HG03060 (cell line): ENCODE results near the gene CTXN1.
"Not testable (repeated sequence)": the region's sequence is repeated elsewhere in the genome, so short reads cannot be mapped to it uniquely, and the experiment has no call there.

Source experiments
- ATAC-seq: cut with Tn5 transposase; IDR thresholded peaks from one replicate; pipeline ENCODE4 v1.9.1; 2021; ENCODE audit warnings: low read depth, moderate number of reproducible peaks; ENCODE audit not compliant: unreplicated experiment

Gene CTXN1

DNA sequence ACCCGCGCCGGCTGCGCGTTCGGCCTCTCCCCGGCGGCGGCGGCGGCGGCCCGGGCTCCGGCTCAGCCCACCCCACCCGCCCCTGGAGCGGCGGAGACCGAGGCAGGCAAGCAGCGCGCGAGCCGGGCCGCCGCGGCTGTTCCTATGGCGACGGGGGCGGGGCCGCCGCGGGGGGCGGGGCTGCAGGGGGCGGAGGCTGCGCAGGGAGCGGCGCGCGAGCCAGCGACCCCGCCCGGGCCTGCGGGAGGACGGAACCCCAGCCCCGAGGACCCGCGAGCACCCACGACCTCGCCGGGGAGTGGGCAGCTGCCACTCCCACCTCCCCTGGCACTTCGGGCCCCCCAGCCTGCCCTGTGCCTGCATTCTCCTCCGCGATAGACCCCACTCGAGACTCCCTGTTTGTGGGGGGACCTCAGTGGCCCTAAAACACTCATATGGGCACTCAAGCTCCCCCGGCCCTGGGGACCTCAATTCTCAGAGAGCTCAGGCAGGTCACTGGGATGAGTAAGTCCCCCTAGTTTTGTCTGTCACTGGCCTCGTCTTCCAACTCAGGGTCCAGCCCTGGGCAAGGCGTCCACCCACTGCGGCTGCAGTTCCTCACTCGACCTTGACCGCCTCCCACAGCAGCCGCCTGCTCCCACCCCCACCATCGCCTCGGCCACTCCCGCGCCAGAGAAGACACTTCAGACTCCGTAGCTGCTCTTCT lies at the start of gene CTXN1:
Gene CTXN1, minus strand, starts transcription at position 115 of the 706 bp plus-strand sequence. CDS start 597 bp downstream, outside the sequence.
- no peak for ATAC-seq

DNA sequence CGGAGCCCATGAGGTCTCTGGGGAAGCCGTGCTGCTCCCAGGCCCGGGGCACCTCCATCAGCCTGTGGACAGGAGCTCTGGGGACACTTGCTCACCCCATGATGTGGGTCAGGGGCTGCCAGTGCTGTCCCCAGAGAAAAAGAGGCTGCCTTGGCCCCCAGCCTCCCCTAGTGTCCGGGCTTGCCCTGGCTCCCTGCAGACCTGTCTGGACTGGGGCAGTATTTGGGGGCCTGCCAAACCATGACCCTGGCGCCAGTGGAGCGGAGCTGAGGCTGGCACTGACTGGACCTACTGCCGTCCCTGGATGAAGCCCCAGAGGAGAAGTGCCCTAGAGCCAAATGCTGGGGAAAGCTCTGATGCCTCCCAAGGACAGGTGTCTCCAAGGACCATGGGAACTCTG lies 49.1 kb upstream of the CTXN1 start:
- no peak for ATAC-seq

DNA sequence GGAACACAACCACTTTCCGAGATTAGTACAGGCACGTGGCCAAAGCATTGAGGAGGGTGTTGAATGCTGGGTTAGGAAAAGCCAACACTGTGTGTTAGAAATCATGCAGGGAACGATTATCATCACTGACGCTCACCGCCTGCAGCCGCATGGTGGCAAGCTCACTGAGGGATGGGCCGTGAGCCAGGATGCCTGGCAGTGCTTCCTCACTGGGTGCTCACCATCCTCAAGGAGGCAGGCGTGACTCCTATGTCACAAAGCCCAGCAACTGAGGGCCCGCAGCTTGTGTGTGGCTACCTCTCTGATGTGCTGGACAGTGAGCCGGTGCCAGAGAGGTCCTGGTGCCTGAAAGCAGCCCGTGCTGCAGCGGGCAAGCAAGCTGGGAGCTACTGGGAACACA lies 47.9 kb upstream of the CTXN1 start:
- ATAC-seq = no peak

DNA sequence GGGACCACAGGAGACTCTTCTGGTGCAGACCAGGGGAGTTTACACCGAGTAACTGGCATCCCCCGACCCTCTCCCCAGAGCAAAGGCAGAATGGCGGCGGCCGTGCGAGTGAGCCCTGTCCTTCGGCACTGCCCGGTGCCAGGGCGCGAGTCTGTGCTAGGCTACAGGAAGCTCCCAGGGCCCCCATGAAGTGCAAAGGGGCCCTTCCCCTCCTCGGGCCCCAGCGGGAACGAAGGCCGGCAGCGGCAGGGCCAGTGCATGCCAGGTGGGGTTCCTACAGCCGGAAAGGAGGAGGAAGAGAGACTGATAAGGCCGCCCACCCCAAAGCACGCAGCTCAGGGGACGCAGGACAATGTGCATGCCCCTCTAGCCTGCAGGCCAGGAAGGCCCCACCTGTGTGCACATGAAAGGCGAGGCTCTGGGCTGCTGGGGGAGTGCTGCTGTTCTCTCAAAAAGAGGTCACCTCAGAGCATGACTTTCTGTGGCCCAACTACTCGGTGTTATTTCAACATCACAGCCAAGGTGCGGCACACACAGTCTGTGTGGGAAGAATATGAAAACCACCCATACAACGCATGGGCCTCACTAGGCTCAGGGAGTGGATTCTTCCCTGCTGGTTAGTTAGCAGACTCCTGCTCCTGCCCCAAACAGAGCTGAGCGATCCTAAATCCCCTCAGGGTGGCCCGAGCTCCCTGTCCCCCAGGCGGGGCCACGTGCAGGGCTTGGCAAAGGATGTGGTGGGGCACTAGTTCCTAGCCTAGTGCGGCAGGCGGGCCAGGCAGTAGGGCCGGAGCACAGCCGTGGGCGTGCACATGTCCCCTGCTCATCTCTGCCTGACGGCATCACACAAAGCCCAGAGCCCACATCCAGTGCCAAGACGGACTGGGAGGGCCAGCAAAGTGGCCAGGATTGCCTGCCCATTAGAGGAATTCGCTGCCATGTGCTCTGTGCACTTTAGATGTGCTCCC lies 45.9 kb upstream of the CTXN1 start:
- ATAC-seq = no peak

DNA sequence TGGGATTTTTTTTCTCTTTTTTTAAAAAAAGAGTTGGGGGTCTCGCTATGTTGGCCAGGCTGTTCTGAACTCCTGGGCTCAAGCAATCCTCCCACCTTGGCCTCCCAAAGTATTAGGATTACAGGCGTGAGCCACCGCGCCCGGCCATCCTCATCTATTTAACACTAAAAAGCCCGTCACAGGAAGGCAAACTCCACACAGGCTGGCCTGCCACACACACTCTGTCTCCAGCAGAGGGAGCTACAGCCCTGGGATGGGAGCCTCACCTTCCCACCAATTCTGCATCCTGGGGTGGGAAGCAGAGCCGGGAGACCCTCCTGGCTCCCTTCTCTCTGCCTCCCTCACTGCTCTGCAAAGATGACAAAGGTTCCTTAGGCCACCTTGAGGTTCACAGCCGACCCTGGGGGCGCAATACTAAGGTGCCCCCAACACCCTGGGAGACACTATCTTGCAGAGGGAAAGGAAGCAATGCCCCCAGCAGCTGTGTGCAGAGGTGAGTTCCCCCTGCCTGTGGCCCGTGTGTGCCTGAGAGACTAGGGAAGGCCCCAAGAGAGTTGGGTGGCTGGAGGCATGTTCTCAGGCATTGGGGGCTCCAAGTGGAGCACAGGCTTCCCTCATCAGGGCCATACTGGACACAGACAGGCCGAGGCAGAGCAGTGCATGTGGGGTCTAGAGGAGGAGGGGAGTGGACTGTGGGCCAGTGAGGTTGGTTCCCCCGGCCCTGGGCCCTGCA lies 44.9 kb upstream of the CTXN1 start:
- no peak for ATAC-seq

DNA sequence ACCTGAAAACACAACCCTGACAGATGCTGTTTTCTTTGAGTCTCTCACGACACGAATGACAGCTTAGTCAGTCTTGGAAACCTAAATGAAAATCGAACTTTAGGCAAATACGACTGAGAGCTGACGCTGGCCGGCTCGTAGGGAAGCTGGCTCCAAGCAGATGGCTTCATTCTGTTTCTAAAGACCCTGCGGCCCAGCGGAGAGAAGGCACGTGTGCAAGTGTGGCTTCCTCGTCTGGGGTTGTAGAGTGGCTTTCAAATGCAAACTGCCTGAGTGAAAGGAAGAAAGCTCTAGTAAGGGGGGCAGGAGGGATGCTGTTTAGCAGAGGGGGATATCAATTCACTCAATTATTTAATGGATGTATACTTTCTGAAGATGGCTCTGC lies 43.6 kb upstream of the CTXN1 start:
- ATAC-seq = no peak

DNA sequence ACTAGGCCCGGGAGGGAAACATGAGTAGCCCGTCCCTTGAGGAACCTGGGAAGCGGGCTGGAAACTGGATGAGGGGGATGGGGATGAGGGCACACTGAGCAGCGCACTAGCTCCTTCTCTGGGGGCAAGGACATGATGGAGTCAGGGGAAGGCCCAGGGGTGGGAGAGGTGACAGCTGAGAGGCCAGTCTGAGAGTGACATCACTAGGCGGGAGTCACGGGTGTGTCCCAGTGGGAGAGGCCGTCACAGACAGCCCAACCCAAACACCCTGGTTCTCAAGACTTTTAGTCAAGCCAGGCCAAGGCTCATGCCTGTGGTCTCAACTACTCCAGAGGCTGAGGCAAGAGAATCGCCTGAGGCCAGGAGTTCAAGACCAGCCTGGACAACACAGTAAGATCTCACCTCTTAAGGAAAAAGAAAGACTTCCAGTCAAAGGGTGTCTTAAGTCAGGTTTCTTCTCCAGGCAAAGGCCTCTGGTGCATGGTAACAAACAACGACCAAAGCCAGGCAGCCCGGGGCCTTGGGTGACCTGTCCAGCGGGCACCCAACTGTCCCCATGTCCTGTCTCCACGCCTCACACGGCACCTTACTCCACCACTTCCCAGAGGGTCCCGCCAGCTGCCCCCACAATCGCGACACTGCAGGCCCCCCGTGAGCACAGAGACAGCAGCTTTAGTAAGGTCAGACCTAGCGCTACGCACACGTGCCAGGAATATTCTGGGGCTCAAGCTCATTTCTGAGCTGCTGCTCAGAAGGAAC lies 43.0 kb upstream of the CTXN1 start:
- no peak for ATAC-seq

DNA sequence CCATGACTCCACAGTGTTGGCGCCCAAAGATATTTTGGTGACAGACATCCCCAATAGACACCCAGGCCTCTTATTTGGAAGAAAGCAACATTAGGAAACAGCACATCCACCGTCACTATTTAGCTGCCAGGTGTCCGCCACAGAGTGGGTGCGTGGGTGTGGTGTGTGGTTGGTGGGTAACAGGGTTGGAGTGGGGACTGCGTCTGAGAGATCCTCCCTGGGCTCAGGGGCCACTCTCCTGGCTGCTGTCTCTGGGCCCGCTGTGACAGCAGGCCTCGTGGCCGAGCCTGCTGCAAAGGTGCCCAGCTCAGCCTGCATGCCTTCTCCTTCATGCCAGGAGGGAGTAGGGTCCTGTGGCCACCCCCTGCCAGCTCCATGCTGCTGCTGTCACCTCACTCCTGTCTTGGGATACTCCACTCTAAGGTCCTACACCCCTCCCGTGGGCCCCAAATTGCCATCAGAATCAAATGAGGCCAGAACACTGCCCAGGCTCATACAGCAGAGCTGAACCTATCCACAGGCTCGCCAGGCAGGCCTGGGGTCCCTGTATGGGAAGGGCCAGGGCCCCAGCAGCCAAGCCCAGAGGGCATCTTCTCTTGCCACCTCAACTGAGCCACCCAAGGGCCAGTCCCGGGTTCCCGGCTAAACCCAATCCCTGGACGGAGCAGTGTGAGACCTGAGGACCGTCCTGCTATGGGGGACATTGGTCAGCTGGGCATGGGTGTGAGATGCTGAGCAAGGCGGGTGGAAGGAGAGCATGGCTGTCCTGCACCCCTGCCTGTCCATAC lies 42.3 kb upstream of the CTXN1 start:
- ATAC-seq = no peak

DNA sequence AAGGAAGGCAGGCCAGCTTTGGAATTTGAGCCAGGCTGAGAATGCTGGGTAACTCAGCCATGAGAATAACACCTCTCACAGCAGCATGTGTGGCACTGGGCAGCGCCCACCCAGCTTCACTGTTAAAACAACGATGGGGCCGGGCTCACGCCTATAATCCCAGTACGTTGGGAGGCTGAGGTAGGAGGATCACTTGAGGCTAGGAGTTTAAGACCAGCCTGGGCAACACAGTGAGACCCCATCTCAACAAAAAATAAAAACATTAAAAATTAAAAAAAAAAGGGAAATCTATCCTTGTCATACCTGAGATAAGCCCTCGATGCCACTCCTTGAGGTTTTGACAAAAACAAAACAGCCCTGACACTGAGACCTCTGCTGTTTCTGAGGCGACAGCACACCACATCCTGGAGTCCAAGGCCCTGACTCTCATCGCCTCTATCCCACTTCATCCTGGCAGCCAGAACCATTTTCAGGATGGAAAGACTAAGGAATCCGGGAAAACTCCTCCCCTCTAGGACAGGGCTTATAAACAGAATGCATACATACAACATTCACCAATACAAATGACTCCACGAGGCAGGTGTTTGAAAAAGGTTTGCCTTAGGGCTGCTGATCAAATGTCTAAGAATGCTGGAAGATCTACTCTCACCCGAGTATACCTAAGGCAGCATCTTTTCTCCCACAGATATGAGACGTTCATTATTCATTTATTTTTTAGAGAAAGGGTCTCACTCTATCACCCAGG lies 40.2 kb upstream of the CTXN1 start:
- ATAC-seq = no peak

DNA sequence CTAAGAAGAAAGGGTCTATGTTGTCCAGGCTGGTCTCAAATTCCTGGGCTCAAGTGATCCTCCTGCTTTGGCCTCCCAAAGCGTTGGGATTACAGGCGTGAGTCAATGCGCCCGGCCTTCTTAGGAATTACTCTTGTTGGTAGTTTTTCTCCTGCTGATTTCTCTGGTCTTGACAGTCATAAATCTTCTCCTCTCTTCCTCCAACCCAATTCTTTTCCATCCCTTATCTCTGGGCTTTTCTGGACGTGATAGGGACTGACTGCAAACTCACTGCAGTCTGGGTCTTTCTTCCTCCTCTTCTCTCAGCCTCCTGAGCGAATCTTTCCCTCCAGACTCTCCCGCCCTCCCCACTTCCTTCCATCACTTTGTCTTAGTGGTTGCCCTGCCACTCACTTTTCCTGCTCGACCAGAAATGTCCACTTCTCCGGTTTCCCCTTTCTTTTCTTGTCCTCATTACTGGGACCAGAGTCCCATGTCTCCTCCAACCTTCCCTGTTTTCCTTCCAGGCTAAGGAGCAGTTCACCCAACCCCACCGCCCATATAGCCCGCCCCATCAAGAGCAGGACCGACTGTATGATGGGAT lies 39.4 kb upstream of the CTXN1 start:
- ATAC-seq = no peak

DNA sequence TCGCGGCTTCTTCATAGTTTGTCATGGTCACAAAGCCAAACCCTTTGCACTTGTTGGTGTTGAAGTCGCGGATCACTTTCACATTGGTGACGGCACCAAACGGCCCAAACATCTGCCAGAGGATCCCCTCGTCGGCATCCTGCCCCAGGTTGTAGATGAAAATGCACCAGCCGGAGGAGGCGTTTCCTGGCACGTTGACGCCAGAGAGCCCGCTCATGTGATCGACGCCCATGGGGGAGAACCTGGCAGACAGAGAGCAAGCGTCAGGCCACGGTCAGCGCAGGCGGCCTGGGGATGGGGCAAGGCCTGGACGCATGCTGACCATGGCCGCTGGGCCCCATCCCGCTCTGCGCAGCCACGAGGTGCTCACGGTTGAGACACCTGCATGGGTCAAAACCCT lies 37.6 kb upstream of the CTXN1 start:
- ATAC-seq = no peak

DNA sequence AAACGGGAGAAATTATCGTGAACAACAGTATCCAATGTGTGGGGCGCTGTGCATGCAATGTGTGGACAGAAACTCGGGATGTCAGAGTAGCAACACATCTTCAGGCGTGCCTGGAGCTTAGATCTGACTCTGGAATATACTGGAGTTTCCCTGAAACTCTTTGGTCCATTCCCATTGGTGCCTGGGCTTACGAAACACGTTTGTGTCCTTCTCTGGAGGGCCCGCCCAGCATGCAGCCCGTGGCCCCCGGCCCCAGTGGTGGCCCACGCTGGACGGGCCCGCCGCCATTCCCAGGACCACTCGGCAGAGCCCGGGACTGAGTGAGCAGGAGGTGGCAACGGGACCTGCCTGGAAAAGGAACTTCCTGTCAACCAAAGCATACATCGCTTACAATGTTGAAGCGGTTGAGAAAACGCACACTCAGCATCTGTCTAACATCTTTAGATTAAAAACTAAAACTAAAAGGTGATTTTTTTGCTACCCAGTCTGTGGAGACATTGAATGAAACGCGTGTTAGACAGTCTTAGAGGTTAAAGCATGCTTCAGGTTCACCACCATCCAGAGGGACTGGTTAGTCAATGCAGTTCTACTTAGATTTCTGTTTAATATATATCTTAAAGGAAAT lies 36.8 kb upstream of the CTXN1 start:
- no peak for ATAC-seq

DNA sequence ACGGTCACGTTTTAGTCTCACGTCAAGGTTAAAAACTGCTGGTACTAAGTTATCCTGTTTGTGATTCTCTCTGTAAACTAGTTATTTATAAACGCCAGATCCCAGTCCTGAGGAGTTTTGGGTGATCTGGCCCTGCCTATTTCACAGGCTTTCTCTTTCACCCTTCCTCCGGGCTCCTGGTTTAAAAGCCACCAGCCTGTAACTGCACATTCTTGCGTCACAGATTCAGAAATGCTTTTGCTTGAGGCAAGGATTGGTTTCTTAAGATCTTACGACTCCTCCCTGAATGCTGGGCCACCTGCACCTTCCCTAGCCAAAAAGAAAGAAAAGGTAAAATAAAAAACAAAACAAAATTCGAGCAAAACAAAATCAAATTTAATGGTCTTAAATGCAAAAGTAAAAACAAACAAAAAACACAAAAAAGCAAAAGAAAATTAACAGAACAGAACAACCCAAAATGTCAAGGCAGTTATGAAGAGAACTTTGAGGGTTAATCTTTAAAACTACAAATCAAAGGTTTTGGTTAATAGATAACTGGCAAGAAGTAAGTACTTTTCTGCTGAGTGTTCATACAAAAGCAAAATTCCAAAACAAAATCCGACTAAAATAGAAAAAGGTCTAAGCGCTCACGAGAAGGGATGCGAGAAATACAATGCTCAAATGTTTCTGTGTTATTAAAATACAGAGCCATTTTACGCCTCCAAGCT lies 36.1 kb upstream of the CTXN1 start:
- ATAC-seq = no peak

DNA sequence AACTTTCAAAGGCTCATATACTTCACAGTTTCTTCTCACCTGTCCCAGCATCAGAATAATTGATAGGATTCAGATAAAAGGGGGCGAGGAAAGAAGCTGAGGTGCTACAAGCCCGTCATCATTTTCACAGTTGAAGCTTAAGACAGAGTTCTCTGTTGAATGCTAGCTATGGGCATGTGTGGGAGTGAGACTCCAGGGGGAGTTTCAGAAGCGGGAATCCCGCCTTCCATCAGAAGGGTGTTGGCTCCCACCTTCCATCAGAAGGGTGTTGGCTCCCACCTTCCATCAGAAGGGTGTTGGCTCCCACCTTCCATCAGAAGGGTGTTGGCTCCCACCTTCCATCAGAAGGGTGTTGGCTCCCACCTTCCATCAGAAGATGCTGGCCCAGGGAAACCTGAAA lies 35.1 kb upstream of the CTXN1 start:
- ATAC-seq = not testable (repeated sequence)

DNA sequence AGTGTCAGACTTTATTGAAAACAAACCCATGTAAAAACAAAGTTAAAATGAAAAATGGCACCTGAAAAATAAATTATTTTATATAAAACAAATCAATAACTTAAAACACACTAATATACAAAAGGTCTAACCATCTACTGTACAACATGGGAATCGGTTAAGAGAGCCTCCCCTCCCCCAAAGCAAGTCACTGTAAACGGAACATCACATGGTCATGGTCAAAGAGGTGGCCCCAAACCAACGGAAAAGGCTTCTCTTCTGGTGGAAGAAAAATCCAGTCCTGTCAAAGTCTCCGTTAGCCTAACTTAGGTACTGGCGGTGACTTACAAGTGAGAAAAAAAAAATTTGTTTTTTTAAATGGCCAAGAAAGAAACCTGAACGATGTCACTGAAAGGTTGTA lies 33.3 kb upstream of the CTXN1 start:
- ATAC-seq = no peak

DNA sequence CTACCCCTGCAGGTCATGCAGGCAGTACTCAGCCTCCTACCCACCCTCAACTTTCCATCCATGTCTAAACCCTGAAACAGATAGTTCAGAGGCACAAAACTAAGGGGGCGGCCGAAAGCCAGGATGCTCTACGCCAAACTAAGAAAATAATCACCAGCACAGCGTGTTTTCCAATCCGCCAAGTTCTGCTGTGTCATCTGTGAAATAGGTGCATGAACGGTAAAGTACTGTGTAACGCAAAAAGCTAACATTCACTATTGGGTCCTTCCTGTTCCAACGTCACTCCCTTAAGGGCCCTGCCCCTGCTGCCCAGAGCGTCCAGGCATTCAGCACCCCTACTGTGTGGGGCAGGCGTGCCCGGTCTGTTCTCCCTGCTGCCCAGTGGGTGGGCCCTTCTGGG lies 29.8 kb upstream of the CTXN1 start:
- ATAC-seq = no peak

DNA sequence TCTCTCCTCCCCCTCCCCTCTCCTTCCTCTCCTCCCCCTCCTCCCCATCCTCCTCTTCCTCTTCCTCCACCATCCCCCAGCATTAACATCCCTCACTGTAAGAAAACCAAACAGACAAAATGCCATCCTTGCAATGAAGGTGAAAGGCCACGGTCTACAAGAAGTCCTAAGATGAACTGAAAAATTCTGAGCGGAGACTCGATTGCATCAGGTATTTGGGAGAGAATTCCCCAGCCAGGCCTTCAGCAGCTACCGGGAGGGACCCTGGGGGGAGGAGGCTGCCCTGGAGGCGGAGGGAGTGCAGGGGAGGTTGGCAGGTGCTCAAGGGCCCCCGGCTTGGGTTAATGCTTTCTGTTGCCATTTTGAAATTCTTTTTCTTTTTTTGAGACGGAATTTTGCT lies 27.6 kb upstream of the CTXN1 start:
- ATAC-seq = no peak

DNA sequence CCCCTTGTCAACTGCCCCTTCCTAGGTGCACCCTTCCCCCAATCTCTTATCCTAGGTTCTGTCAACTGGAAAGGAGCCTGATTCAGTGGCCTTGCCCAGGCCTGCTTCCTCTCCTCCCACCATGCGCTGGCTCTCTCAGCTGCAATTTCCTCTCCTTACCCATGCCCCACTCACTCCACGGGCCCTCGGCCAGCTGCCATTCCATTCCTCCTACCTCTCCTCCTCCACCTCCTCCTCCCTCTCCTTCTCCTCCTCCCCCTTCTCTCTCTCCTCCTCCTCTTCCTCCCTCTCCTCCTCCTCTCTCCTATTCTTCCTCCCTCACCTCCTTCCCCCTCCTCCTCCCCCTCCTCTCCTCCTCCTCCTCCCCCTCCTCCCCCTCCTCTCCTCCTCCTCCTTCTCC lies 27.1 kb upstream of the CTXN1 start:
- ATAC-seq = no peak
